GM12891 (cell line): ENCODE data around the gene CADM4.
A peak's percentile ranks its signal among the peaks of the same experiment; 100 is the strongest.
"Not testable (repeated sequence)": the region's sequence is repeated elsewhere in the genome, so short reads cannot be mapped to it uniquely, and the experiment has no call there.

ENCODE experiments used
- DNase-seq: peaks from one replicate; pipeline ENCODE4 v3.0.0; 2011; ENCODE audit warnings: low spot score; ENCODE audit not compliant: insufficient read length
- FAIRE-seq: peaks from 2 replicates; lab custom pipeline; 2011; peaks lifted over from hg19 to GRCh38; lab: Jason Lieb, UNC
- PAX5 ChIP-seq: IDR thresholded peaks from 2 replicates; pipeline ENCODE4 v1.6.1; 2011; ENCODE audit warnings: low read length, moderate library complexity, mild to moderate bottlenecking; ENCODE audit not compliant: insufficient read depth, severe bottlenecking
- POLR2A ChIP-seq: IDR thresholded peaks from 2 replicates; pipeline ENCODE4 v1.6.1; 2011; ENCODE audit warnings: low read depth, low read length, control low read depth
- POLR2AphosphoS5 ChIP-seq: IDR thresholded peaks from 2 replicates; pipeline ENCODE4 v1.6.1; 2011; ENCODE audit warnings: low read depth, low read length, control low read depth
- POU2F2 ChIP-seq: IDR thresholded peaks from 2 replicates; pipeline ENCODE4 v1.6.1; 2011; ENCODE audit warnings: low read depth, mild to moderate bottlenecking, control low read depth, low read length, moderate library complexity
- SPI1 ChIP-seq: IDR thresholded peaks from 2 replicates; pipeline ENCODE4 v1.6.1; 2011; ENCODE audit warnings: low read depth, low read length, control low read depth
- TAF1 ChIP-seq: IDR thresholded peaks from 2 replicates; pipeline ENCODE4 v1.6.1; 2011; ENCODE audit warnings: low read depth, low read length, control low read depth

Gene CADM4

GRCh38 chr19:43664018-43664417 is 24.4 kb upstream of the CADM4 start:
- DNase-seq (no peak), FAIRE-seq (peak; percentile 64)
- TF ChIP-seq TAF1: no peak
- TF ChIP-seq PAX5: no peak
- TF ChIP-seq SPI1: peak; percentile 90

DNA sequence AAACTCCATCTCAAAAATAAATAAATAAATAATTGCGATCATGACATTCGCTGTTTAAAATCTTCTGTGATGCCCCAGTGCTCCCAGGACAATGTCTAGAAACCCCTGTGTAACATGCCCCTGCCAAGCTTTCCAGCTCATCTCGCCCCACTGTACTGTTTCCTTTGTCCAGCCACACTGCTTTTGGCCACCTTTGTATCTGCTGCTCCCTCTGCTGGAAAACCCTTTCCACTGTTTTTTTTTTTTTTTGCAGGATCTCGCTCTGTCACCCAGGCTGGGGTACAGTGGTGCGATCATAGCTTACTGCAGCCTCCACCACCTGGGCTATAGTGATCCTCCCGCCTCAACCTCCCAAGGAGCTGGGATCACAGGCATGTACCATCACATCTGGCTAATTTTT is 22.8 kb upstream of the CADM4 start:
- TF ChIP-seq POLR2A (no peak), TAF1 (no peak), POLR2AphosphoS5 (no peak), SPI1 (no peak), POU2F2 (no peak), PAX5 (no peak)
- FAIRE-seq: no peak
- DNase-seq: no peak

DNA sequence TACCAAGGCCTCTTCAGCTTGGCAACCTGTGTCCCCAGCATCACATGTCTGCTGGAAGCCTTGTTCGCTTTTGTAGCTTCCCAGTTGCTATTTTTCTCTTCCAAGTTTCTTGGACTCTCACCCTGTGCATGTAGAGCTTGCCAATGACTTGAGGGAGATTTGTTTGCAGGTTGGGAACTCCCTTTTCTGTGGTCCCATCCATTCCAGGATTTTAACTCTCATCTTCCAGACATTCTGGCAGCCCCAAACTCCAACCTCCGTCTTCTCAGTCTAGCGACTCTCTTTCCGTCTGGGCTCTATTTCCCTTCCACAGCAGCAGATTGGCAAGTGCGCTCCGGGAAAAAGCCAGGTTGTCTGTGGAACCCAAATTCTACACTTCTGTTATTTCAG is 21.3 kb upstream of the CADM4 start:
- no peak for TF ChIP-seq POLR2A
- TF ChIP-seq TAF1: no peak
- no peak for FAIRE-seq

GRCh38 chr19:43660301-43660970 is 20.8 kb upstream of the CADM4 start:
- no peak for TF ChIP-seq POU2F2
- TF ChIP-seq POLR2A: no peak
- TF ChIP-seq TAF1: no peak
- TF ChIP-seq SPI1: no peak
- TF ChIP-seq POLR2AphosphoS5: no peak
- TF ChIP-seq PAX5: no peak
- FAIRE-seq (no peak), DNase-seq (no peak)

More for the DNA sequence above, 21.3 kb upstream of the CADM4 start:
- DNase-seq: no peak

DNA sequence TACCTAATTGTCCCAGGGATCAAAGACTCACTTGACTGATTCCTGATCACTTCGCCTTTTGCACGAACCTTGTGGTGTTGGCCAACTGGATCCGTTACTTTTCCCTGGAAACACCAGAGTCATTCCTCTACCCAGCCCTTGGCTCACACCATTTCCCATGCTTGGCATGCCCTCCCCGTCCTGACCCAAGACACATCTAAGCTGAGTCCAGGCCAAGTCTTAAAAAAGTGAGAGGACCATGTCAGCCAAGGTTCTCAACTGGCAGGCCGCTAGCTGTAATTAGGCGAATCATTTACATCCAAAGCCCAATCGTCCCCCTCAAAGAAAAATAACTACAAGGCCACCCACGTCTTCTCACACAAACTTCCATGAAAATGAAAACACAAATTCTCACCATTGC is 18.8 kb upstream of the CADM4 start:
- FAIRE-seq (no peak), DNase-seq (no peak)
- TF ChIP-seq SPI1 (no peak), POLR2AphosphoS5 (no peak), PAX5 (no peak), POLR2A (no peak), POU2F2 (no peak), TAF1 (no peak)

GRCh38 chr19:43658001-43658400 is 18.4 kb upstream of the CADM4 start:
- FAIRE-seq: no peak
- no peak for DNase-seq

GRCh38 chr19:43656436-43656835 is 16.8 kb upstream of the CADM4 start:
- no peak for FAIRE-seq
- DNase-seq: no peak
- TF ChIP-seq TAF1 (no peak), SPI1 (no peak), POLR2AphosphoS5 (no peak), POLR2A (no peak), PAX5 (no peak), POU2F2 (no peak)

More at GRCh38 chr19:43658001-43658400, 18.4 kb upstream of the CADM4 start:
- no peak for TF ChIP-seq POLR2A
- no peak for TF ChIP-seq POU2F2
- TF ChIP-seq POLR2AphosphoS5: no peak
- TF ChIP-seq SPI1: no peak
- TF ChIP-seq PAX5: no peak
- TF ChIP-seq TAF1: no peak

DNA sequence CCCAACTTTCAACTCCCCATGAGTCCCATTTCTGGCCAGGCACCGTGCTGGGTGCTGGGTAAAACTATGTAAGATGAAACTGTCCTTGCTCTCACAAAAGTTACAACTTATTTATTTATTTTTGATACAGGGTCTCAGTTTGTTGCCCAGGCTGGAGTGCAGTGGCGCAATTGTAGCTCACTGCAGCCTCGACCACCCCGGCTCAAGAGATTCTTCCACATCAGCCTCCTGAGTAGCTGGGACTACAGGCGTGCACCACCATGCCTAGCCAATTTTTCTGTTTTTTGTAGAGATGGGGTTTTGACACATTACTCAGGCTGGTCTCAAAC is 12.9 kb upstream of the CADM4 start:
- TF ChIP-seq PAX5: no peak
- TF ChIP-seq POLR2AphosphoS5: no peak
- no peak for TF ChIP-seq TAF1
- no peak for TF ChIP-seq POU2F2
- TF ChIP-seq POLR2A: no peak
- no peak for TF ChIP-seq SPI1
- DNase-seq: no peak
- no peak for FAIRE-seq

- DNase-seq (no peak), FAIRE-seq (peak; percentile 65)
- TF ChIP-seq POLR2A (no peak), TAF1 (no peak), POLR2AphosphoS5 (no peak), POU2F2 (no peak), PAX5 (no peak), SPI1 (no peak)
These were observed 12.3 kb upstream of the CADM4 start for GRCh38 chr19:43651758-43652545.

- not testable (repeated sequence) for FAIRE-seq
These were observed 10.6 kb upstream of the CADM4 start for GRCh38 chr19:43650276-43650675.

More at GRCh38 chr19:43650276-43650675, 10.6 kb upstream of the CADM4 start:
- DNase-seq: not testable (repeated sequence)
